ENCODE results near the gene OXA1L.
"Not testable (repeated sequence)": the region's sequence is repeated elsewhere in the genome, so short reads cannot be mapped to it uniquely, and the experiment has no call there.

- TF ChIP-seq CTCF, EZH2phosphoT487 (IDR thresholded peaks at IDR 0.05; ENCODE audit: low read length): not testable (repeated sequence)
These were observed 41.6 kb upstream of the OXA1L start for GRCh38 chr14:22724847-22725246.

All from MM.1S (cell line).